Measurements from ENCODE around the gene PDE8B.

Gene PDE8B

GRCh38 chr5:77366717-77367500 is 156.4 kb downstream of the PDE8B start:
- TF ChIP-seq TCF12 (IDR thresholded peaks at IDR 0.05; ENCODE audit: low read depth), result no peak

GRCh38 chr5:77367741-77368140 is 157.3 kb downstream of the PDE8B start:
- TF ChIP-seq YY1 (IDR thresholded peaks at IDR 0.05; ENCODE audit: low read depth), result no peak
- no peak for TF ChIP-seq MAX (IDR thresholded peaks at IDR 0.05)
- TF ChIP-seq CEBPB (IDR thresholded peaks at IDR 0.05), result no peak
- TF ChIP-seq CREB1 (IDR thresholded peaks at IDR 0.05; ENCODE audit: low read depth), result no peak
- TF ChIP-seq NFIC (IDR thresholded peaks at IDR 0.05), result no peak
- no peak for TF ChIP-seq TCF12 (IDR thresholded peaks at IDR 0.05; ENCODE audit: low read depth)
- TF ChIP-seq REST (IDR thresholded peaks at IDR 0.05; ENCODE audit: low read depth), result no peak
- TF ChIP-seq FOXM1 (IDR thresholded peaks at IDR 0.05; ENCODE audit: borderline replicate concordance, low read depth), result no peak
- TF ChIP-seq RAD21 (IDR thresholded peaks at IDR 0.05; ENCODE audit: low read depth), result no peak
- TF ChIP-seq TEAD4 (IDR thresholded peaks at IDR 0.05), result no peak
- no peak for TF ChIP-seq ZBTB7A (IDR thresholded peaks at IDR 0.05; ENCODE audit: low read depth)

- TF ChIP-seq NFIC (IDR thresholded peaks at IDR 0.05) (no peak), MAX (IDR thresholded peaks at IDR 0.05) (no peak), CREB1 (IDR thresholded peaks at IDR 0.05; ENCODE audit: low read depth) (no peak), EGR1 (IDR thresholded peaks at IDR 0.05) (no peak), ZBTB7A (IDR thresholded peaks at IDR 0.05; ENCODE audit: low read depth) (no peak), TAF1 (IDR thresholded peaks at IDR 0.05; ENCODE audit: low read depth) (no peak), USF1 (IDR thresholded peaks at IDR 0.05) (no peak), REST (IDR thresholded peaks at IDR 0.05; ENCODE audit: low read depth) (no peak), TCF12 (IDR thresholded peaks at IDR 0.05; ENCODE audit: low read depth) (no peak)
Measured at GRCh38 chr5:77368367-77368766, 157.9 kb downstream of the PDE8B start.

GRCh38 chr5:77369566-77369965 is 159.1 kb downstream of the PDE8B start:
- no peak for TF ChIP-seq ZBTB7A (IDR thresholded peaks at IDR 0.05; ENCODE audit: low read depth)

GRCh38 chr5:77374686-77375085 is 164.2 kb downstream of the PDE8B start:
- TF ChIP-seq EGR1 (IDR thresholded peaks at IDR 0.05) (no peak), REST (IDR thresholded peaks at IDR 0.05; ENCODE audit: low read depth) (no peak), ZBTB7A (IDR thresholded peaks at IDR 0.05; ENCODE audit: low read depth) (no peak), CEBPB (IDR thresholded peaks at IDR 0.05) (no peak), YY1 (IDR thresholded peaks at IDR 0.05; ENCODE audit: low read depth) (no peak), EP300 (IDR thresholded peaks at IDR 0.05; ENCODE audit: borderline replicate concordance) (no peak)

Data from Ishikawa (cell line).